ENCODE results near the gene OVCH1.

Gene OVCH1

GRCh38 chr12:29448157-29448556 lies 49.3 kb downstream of the OVCH1 start:
- Histone ChIP-seq H3K27me3 (ENCODE audit: insufficient read depth, poor library complexity, severe bottlenecking) (no peaks in the 10 kb centered on the region), H3K27ac (replicated peaks) (no peak overlapping the region), H3K4me3 (replicated peaks; ENCODE audit: insufficient read depth, low read length) (no peak overlapping the region)
- no peak for DNase-seq (ENCODE audit: low read depth in 1 of 2, low spot score in 1 of 2)
- TF ChIP-seq REST (IDR thresholded peaks at IDR 0.05; ENCODE audit: insufficient replicate concordance, low read depth) (no peak), CTCF (IDR thresholded peaks at IDR 0.05; ENCODE audit: insufficient read depth, low read length) (no peak), SPI1 (IDR thresholded peaks at IDR 0.05; ENCODE audit: borderline replicate concordance, low read depth) (no peak), GABPA (IDR thresholded peaks at IDR 0.05; ENCODE audit: low read depth) (no peak), POLR2AphosphoS5 (IDR thresholded peaks at IDR 0.05; ENCODE audit: low read depth) (no peak)

- Histone ChIP-seq H3K27ac (replicated peaks) (no peak overlapping the region), H3K27me3 (ENCODE audit: insufficient read depth, poor library complexity, severe bottlenecking) (no peaks in the 10 kb centered on the region), H3K4me3 (replicated peaks; ENCODE audit: insufficient read depth, low read length) (no peak overlapping the region)
- TF ChIP-seq POLR2AphosphoS5 (IDR thresholded peaks at IDR 0.05; ENCODE audit: low read depth) (no peak), CTCF (IDR thresholded peaks at IDR 0.05; ENCODE audit: insufficient read depth, low read length) (no peak), REST (IDR thresholded peaks at IDR 0.05; ENCODE audit: insufficient replicate concordance, low read depth) (no peak), GABPA (IDR thresholded peaks at IDR 0.05; ENCODE audit: low read depth) (no peak), SPI1 (IDR thresholded peaks at IDR 0.05; ENCODE audit: borderline replicate concordance, low read depth) (no peak)
- DNase-seq (ENCODE audit: low read depth in 1 of 2, low spot score in 1 of 2): no peak
These were observed 50.1 kb downstream of the OVCH1 start for GRCh38 chr12:29447285-29447975.

GRCh38 chr12:29439506-29439905 lies 58.0 kb downstream of the OVCH1 start:
- Histone ChIP-seq H3K27ac (replicated peaks) (no peak overlapping the region), H3K27me3 (ENCODE audit: insufficient read depth, poor library complexity, severe bottlenecking) (no peaks in the 10 kb centered on the region), H3K4me3 (replicated peaks; ENCODE audit: insufficient read depth, low read length) (no peak overlapping the region)
- TF ChIP-seq GABPA (IDR thresholded peaks at IDR 0.05; ENCODE audit: low read depth) (no peak), SPI1 (IDR thresholded peaks at IDR 0.05; ENCODE audit: borderline replicate concordance, low read depth) (no peak), CTCF (IDR thresholded peaks at IDR 0.05; ENCODE audit: insufficient read depth, low read length) (no peak), POLR2AphosphoS5 (IDR thresholded peaks at IDR 0.05; ENCODE audit: low read depth) (no peak), REST (IDR thresholded peaks at IDR 0.05; ENCODE audit: insufficient replicate concordance, low read depth) (no peak)
- no peak for DNase-seq (ENCODE audit: low read depth in 1 of 2, low spot score in 1 of 2)

All from HL-60 (cell line).